GM19239 (cell line): ENCODE data around the gene SLCO4A1.
"Not testable (repeated sequence)": the region's sequence is repeated elsewhere in the genome, so short reads cannot be mapped to it uniquely, and the experiment has no call there.

Source experiments
- DNase-seq: peaks from one replicate; pipeline ENCODE4 v3.0.0; 2011; ENCODE audit warnings: low spot score; ENCODE audit not compliant: insufficient read length
- FAIRE-seq: peaks from 2 replicates; lab custom pipeline; 2011; peaks lifted over from hg19 to GRCh38; lab: Jason Lieb, UNC

Gene SLCO4A1

DNA sequence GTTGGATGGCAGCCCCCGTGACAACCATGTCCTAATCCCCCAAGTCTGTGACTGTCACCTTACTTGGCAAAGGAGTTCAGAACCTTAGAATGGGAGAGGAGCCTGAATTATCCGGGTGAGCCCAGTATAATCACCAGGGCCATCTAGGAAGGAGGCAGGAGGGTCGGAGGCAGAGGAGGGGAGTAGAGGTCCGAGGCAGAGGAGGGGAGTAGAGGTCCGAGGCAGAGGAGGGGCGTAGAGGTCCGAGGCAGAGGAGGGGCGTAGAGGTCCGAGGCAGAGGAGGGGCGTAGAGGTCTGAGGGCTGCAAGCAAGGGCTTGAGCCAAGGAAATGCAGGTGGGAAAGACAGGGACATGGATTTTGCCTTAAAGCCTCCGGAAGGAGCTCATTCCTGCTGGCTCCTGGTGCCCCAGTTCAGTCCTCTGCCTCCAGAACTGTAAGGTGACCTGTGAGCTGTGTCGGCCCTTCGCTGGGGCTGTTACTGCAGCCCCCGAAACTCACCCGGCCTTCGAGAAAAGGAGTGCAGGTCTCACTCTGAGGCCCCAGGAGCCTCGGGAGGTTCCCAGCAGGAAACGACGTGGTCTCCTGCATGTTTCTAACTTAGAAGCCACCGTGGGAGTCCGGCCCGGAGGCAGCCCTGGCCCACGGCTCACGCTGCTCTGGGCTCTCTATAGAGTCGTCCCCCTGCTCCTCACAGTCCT is 20.0 kb upstream of the SLCO4A1 start:
- FAIRE-seq: no peak
- no peak for DNase-seq

DNA sequence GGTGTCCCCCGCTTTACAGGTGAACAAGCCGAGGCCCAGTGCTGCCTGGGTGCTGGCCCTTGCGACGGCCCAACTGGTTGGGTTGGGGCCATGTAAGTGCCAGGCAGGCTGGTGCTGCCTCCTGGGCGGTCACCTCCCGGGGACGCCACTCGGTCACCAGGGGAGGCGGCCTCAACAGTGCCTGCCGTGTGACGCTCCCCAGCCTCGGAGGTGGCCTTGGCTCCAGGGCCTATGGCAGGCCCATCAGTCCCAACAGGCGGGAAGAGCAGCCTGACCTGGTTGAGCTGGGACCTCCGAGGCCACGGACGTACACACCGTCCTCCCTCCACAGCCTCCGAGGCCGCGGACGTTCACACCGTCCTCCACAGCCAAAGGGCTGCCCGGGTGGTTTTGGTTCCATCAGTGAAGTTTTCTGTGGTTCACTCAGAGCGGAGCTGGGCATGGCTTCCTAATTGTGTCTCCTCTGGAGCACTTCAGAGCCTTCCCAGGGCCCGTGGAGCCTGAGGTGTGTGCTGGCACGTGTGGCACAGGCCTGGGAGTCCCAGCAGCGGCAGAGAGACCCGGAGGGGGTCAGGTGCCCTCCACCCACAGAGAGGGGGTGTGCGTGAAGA is 19.3 kb upstream of the SLCO4A1 start:
- no peak for FAIRE-seq

DNA sequence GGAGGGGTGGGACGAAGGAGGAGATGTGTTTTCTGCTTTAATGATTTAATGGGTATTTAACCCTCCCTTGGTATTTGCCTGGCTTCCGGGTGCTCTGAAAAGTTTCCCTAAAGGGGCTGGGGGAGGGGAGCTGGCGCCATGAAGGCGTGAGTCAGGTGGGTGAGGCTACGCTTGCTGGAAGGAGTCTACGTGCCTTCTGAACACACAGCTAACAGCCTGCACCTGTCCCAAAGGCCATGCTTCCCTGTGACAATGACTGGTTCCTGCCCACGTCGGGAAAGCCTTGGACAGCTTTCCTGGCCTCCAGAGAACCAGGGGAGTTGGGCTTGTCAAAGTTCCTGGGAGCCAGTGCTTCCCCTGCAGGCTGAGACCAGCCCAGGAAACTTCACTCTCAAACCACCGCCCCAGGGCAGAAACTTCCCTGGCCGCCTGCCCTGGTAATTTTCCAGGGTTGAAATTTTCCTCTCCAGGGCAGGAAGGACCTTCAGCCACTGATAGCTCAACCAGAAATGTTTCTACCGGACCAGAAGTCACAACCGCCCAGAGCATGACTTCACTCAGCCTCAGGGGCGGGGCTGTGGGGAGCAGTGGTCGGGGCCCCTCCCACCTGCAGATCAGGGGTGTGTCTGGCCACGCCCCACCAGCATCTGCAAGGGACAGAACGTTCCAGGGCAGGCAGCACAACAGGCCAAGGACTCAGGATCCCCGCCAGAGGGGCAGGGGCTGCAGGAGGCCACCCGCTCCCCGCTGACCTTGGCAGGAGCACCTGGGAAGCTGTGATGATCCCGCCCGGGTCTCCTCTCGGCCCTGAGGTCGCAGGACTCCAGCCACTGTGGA is 18.6 kb upstream of the SLCO4A1 start:
- no peak for FAIRE-seq

More for the DNA sequence above, 19.3 kb upstream of the SLCO4A1 start:
- no peak for DNase-seq

DNA sequence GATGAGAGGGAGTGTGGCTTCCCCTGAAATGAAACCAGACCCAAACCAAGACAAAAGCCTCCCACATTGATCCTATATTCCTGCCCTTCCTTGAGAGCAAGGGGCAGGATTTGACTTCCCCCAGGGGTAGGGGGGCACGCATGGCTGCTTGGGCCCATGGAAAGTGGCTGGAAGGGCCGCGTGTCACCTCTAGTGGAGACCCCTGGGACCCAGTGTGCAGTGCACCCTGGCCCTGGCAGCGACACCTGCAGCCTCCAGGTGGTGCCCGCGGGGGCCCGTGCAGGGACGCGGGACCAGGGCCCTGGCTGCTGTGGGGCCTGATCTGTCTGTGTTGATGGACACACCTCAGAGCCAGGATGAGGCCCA is 18.0 kb upstream of the SLCO4A1 start:
- no peak for FAIRE-seq
- no peak for DNase-seq

More for the DNA sequence above, 18.6 kb upstream of the SLCO4A1 start:
- peak; percentile 99 for DNase-seq

DNA sequence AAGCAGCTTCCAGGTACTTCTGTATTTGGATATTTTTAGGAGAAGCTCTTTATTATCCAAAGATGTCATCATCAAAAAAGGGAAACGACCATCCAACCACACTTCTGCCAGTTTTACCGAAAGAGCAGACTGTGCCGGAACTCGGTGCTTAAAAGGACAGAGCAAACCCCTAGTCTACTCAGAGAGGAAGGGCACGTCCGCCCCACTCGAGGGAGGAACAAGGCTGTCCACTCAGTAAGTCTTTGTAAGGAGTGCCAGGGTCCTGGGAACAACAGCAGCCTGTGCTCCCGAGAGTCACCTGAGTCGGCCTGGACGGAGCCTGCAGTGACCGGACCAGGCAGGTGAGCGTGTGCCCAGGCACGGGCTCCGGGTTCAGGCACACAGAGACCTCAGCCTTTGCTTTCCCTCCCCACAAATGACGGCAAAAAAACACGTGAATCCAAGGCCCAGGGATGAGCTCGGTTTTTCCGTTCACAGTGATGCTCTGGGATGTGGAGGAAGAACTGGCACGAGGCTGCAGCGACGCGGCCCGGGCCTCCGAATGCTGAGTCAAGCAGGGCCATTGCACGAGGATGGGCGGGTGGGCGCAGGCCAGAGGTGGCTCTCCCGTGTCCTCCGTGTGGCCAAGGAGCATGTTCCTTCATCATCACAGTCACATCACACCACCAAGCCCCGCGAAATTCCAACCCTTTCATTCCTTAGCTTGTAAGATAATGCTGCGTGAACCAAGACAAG is 17.4 kb upstream of the SLCO4A1 start:
- no peak for DNase-seq
- no peak for FAIRE-seq

DNA sequence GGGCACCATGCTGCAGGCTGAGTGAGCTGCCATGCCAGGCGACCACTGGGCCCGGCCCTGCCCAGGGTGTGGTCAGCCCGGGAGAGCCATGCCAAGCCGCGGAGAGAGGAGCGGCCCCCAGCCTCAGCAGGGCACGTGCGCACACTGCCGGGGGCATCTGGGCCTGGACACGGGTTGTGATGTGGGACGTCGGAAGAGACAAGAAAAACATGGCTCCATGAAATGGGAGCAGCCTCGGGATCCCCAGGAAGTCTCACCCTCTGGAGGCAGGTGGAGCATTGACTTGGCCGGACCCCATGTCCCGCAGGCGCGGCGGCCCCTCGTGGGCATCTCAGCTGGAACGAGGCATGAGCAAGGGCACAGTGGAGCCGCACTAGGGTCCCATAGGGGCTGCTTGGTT is 16.8 kb upstream of the SLCO4A1 start:
- FAIRE-seq: no peak

DNA sequence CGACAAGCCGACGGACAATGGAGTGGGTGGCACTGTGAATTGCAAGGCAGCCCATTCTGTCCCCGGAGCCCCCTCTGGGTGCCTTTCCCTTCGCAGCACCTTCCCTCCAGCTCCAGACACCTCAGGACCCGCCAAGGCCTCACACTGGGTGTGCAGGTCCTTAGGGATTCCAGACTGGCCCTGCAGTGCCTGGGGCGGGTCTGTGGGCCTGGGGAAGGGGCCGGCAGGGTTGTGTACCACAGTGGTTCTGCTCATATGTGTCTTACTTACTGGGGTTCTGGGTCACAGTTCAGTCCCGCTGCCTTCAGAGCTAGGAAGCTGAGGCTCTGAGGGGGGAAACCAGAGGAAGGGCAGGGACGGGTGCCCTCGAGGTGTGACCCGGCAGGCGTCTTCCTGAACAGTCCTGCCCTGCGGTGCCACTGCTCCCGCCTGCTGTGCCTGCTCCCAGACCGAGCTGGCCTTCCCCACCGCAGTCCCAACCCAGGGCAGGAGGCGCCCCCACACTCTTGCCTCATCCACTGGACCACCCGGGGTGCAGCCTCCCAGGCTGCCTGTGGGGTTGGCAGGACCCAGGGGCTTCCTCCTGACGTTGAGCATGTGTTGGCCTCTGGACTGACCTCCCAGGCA is 16.3 kb upstream of the SLCO4A1 start:
- no peak for FAIRE-seq

More for the DNA sequence above, 16.8 kb upstream of the SLCO4A1 start:
- no peak for DNase-seq

DNA sequence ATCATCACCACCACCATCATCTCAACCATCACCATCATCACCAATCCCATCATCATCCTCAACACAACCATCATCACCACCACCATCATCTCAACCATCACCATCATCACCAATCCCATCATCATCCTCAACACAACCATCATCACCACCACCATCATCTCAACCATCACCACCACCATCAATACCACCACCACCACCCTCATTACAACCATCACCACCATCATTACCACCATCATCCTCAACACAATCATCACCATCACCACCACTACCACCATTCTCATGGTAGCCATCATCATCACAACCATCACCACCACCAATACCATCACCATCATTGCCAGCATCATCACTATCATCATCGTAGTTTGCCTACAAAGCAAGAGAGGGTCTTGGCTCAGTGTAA is 14.9 kb upstream of the SLCO4A1 start:
- not testable (repeated sequence) for DNase-seq, FAIRE-seq

More for the DNA sequence above, 16.3 kb upstream of the SLCO4A1 start:
- DNase-seq: no peak

DNA sequence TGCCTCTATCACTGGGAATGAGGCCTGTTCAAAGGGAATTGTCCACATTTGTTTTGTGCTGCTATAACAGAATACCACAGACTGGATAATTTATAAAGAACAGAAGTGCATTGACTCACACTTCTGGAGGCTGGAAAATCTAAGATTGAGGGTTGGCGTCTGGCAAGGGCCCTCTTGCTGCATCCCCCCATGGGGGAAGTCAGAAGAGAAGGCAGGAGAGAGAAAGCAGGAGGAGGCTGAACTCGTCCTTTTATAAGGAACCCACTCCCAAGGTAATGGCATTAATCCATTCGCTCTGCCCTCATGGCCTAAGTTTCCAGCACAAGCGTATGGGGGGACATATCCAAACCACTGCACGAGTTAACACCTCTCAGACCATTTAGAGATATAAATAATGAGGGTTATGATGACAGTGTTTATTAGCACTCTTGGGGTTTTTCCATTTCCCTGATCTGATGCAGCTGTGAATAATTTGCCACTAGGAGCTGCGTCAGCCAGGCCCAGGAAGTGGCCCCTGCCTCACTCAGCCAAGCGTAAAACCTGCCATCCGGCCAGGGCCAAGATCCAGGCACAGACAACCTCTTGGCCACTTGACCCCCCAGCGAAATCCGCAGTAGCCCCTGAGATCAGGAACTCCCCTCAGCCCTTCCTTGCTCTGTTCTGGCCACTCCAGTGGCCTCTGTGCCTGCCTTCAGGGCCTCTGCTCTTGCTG is 14.2 kb upstream of the SLCO4A1 start:
- DNase-seq (no peak), FAIRE-seq (no peak)

DNA sequence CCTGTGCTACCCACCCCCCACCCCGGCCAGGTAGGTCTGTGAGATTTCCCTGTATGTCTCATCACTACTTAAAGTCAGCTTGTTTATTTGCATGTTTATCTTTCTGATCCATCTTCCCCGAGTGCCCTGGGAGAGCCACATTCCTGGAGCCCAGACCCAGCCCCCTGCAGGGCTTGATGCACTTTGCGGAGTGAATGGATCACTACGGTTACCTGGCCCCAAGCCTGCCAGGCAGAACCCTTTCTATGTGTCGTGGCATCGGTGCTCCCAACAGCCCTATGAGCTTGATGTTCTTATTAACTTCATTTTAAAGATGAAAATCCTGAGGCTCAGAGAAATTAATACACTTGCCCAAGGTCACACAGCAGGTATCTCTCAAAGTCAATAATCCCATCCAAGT is 13.6 kb upstream of the SLCO4A1 start:
- no peak for DNase-seq

DNA sequence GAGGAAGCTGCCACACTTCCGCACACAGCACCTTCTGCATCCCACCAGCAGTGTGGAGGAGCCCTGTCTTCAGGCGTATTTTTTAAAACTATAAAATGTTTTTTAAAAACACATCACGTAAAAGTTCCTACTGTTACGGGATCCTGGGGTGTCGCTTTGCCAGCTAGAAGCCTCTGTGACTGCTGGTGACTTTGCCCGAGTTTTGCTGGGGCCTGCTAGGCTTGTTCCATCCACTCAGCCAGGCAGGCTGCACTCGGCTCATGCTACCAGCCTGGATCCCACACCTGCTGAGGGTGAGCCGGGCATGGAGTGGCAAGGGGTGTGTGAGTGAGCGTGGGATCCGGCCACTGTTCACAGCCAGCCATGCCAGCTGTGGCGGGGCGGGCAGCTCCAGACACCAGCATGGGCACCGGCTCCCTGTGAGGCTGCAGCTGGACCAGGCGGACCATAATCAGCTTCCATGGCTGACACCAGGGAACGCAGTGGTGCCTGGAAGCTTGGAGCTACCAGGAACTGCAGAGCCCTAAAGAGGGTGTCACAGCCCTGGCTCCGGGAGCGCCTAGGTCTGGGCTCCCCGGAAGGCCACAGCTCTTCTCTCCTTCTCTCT is 12.3 kb upstream of the SLCO4A1 start:
- FAIRE-seq: no peak

More for the DNA sequence above, 13.6 kb upstream of the SLCO4A1 start:
- no peak for FAIRE-seq

DNA sequence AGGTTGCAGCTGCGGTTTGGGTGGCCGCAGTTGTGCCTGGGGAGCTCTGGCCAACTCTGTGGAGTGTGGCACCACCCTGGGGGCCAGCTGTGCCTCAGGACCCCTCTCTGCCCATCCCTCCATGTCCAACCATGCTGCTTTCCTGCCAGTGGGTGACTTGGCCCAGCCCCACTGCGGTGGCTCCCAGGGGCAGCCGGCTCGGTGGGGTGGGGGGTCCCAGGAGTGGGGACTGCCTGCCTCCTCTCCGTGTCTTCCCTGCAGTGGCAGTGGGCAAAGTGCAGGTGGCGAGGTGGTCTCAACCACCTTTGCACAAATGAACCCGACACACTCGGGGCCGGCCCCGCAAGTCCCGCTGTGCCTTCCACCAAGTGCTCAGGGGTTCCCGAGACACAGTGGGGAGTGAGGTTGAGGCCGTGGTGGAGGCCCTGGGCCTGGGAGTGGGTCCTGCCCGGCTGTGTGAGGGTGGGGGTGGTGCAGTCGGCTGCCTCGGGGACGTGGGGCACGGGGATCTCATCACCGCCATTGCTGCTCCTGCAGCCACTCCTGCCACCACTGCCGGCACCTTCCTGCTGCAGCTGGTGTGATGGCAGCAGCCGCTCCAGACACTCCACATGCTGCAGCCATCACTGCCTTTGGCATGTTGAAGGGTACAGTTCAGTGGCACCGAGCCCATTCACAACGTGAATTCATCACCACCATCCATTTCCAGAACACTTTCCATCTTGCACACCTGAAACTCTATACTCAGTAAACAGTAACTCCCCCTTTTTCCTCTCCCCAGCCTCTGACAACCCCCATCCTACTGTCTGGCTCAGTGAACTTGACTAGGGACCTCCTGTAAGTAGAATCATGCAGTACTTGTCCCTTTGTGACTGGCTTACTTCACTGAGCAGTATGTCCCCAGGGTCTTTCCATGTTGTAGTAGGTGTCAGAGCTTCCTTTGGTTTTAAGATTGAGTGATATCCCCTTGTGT is 10.7 kb upstream of the SLCO4A1 start:
- DNase-seq: no peak
- FAIRE-seq: no peak

More for the DNA sequence above, 12.3 kb upstream of the SLCO4A1 start:
- no peak for DNase-seq

DNA sequence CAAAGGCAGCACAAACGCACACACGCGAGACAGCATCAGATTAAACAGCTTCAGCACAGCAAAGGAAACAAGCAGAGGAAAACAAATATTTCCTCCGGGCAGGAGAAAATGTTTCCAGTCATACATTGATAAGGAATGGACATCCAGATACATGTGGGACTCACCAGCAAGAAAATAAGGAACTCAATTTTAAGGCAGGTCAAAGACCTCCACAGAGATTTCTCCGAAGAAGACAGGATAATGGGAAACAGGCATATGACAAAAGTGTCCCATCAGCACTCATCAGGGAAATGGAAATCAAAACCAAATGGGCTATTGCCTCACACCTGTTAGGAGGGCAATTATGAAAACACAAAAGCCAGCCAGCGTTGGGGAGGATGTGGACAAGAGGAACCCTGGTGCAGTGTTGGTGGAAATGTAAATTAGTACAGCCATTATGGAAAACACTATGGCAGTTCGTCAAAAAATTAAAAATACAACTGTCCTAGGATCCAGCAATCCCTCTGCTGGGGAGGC is 9.7 kb upstream of the SLCO4A1 start:
- FAIRE-seq: no peak
- DNase-seq: no peak

DNA sequence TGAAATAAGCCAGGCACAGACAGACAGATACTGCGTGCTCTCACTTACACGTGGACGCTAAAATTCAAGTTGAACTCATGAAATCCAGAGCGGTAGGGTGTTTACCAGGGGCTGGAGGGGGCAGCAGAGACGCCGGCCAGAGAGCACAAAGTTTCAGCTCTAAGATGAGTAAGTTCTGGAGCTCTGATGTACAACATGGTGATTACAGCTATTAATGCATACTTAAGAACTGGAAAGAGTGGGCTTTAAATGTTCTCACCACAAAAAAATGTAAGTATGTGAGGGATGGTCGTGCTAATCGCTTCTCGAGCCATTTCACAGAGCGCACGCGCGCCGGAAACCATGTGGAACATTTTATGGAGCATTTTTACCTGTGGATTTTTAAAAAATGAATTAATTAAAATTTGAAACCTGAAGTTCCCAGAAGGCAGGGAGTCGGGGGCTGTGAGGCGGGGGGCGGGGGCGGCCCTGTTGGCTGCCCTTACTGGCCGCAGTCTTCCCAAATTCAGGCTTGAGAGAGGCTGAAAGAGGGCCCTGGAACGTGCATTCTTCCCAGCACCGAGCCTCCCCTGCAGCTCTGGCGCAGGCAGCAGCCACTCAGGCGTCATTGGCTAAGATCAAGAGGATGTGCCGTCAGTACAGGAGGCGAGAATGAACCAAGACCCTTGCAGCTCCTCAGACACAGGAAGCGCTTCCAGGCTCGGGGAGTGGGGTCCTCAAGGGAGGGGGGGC is 8.5 kb upstream of the SLCO4A1 start:
- DNase-seq: no peak
- FAIRE-seq: no peak

DNA sequence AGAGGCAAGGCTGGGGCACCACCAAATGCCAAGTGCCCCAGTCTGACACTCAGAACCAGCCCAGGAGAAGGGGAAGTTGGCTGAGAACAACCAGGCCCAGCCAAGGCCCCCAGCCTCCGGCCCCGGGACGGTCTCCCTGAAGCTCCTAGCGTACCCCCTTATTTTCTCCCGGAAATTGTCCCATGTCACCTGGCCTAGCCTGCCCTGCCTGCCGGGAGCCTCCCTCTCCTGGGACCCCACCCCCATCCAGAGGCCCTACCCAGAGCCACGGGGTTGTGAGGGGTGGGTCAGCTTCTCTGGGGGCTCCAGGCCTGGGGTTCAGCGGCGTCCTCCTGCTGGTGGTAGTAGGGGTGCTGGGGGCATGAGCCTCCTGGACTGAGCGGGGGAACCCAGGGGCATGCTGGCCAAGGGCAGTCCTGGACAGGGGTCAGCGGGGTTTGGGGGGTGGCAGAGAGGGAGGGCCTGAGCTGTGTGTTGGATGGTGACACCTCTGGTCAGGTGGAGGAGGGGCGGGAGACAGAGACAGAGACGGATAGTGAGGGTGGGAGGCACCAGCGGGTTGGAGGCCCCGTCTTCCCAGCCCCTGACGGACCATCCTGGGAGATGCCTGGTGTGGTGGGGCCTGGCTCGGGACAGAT is 7.9 kb upstream of the SLCO4A1 start:
- FAIRE-seq: no peak
- no peak for DNase-seq

DNA sequence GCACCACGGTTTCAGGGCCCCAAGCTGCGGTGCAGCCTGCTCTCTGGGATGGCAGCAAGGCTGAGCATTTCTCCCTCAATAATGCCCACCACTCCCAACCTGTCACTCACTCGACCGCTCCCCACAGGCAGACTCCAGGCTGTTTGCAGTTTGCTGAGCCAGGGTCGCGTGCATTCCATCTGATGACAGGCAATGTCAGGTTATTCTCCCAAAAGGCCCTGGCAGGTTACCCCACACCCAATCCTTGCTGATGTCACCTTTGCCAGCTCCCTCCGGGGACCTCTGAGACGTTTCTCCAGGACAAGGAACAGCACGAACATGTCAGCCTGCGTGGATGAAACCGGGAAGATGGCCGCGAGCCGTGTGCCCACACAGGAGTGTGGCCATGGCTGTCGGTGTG is 7.1 kb upstream of the SLCO4A1 start:
- no peak for FAIRE-seq
- no peak for DNase-seq
